Measurements from ENCODE around the gene AAGAB.

The AAGAB gene

DNA sequence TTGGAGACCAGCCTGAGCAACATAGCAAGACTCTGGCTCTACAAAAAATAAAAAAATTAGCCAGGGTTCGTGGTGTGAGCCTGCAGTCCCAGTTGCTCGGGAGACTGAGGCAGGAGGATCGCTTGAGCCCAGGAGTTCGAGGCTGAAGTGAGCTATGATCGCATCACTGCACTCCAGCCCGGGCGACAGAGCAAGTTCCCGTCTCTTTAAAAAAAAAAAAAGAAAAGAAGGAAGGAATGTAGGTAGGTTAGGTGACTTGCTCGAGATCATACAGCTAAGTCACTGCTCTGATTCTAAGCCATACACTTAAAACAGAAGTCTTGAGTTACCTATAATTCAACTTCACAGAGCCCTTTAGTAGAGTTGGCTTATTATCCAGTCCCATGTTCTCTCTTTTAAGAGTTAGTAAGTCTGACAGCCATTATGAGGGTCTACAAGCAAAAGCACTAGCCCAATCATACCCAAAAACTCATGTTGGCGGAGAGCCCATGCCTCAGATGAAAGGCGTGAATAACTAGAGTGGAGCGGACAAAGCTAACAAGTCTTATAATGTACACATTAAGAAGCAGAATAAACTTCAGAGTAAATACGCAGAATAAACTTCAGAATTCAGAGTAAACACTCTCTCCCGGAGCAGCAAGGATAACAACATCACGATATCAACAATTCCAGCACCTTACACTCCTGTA is 768 bp downstream of the AAGAB start:
- in situ Hi-C loops (cut with HindIII; ENCODE audit: low sequenced_read_pairs) = no loop called here

DNA sequence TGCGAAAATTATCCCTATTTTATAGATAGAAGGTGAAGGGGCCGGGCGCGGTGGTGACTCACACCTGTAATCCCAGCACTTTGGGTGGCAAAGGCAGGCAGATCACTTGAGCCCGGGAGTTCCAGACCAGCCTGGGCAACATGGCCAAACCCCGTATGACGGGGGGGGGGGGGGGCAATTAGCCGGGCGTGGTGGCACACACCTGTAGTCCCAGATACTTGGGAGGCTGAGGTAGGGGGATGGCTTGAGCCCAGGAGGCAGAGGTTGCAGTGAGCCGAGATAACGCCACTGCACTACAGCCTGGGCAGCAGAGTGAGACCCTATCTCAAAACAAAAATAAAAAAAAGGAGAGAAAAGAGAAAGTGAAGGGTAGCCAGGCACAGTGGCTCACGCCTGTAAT is 1.4 kb downstream of the AAGAB start:
- in situ Hi-C loops (cut with HindIII; ENCODE audit: low sequenced_read_pairs) = no loop called here

GRCh38 chr15:67251318-67251717 is 3.1 kb downstream of the AAGAB start:
- in situ Hi-C loops (cut with HindIII; ENCODE audit: low sequenced_read_pairs) = no loop called here

DNA sequence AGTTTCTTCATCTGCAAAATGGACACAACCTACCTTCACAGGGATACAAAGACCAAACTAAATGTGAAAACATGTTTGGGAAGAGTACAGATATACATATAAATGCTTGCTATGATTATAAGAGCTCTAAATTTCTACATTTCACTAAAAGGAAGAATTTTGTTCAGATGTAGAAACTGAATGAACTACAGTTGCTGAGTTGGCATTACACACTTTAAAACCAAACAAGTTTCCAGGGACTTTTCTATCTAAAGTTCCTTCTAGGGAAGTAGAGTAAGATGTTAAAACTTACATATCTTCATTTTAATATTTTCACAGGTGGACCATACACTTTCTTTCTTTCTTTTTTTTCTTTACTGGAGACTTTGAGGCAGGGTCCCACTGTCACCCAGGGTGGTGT is 4.6 kb downstream of the AAGAB start:
- in situ Hi-C loops (cut with HindIII; ENCODE audit: low sequenced_read_pairs) = loop anchor here (5.0 kb wide), 1 partner anchor 63 kb away; no protein-coding TSS in a partner anchor

DNA sequence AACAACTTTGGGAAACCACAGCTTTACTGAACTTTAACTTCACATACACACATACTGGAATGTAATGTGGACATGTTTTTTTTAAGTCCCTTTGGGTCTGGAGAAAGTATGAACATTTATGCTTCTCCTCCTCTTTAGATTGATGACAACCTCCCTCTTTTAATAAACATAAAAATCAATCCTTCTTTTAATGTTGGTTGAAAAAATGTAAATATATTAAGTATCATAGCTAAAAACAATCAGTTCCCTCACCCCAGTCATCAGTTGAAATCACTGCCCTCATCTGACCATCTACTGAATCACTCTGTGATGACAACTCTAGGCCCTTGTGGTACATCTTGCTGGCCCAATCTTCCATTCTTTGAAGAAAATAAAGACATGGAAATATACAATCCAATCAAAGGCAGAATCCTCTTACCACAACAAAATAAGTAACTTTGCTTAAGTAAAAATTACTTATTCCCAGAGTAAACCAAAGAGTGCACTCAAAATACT is 6.4 kb downstream of the AAGAB start:
- in situ Hi-C loops (cut with HindIII; ENCODE audit: low sequenced_read_pairs) = loop anchor here (5.0 kb wide), 1 partner anchor 61 kb away; no protein-coding TSS in a partner anchor

DNA sequence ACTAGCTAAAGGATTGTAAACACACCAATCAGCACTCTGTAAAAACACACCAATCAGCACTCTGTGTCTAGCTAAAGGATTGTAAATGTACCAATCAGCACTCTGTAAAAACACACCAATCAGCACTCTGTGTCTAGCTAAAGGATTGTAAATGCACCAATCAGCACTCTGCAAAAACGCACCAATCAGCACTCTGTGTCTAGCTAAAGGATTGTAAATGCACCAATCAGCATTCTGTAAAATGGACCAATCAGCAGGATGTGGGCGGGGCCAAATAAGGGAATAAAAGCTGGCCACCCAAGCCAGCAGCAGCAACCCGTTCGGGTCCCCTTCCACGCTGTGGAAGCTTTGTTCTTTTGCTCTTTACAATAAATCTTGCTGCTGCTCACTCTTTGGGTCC is 7.9 kb downstream of the AAGAB start:
- in situ Hi-C loops (cut with HindIII; ENCODE audit: low sequenced_read_pairs) = loop anchor here (5.0 kb wide), 1 partner anchor 59 kb away; no protein-coding TSS in a partner anchor

- in situ Hi-C loops (cut with HindIII; ENCODE audit: low sequenced_read_pairs) = loop anchor here (5.0 kb wide), 1 partner anchor 58 kb away; no protein-coding TSS in a partner anchor
Measured at GRCh38 chr15:67244971-67245478, 9.4 kb downstream of the AAGAB start.

GRCh38 chr15:67242708-67243111 is 11.8 kb downstream of the AAGAB start:
- in situ Hi-C loops (cut with HindIII; ENCODE audit: low sequenced_read_pairs) = no loop called here

DNA sequence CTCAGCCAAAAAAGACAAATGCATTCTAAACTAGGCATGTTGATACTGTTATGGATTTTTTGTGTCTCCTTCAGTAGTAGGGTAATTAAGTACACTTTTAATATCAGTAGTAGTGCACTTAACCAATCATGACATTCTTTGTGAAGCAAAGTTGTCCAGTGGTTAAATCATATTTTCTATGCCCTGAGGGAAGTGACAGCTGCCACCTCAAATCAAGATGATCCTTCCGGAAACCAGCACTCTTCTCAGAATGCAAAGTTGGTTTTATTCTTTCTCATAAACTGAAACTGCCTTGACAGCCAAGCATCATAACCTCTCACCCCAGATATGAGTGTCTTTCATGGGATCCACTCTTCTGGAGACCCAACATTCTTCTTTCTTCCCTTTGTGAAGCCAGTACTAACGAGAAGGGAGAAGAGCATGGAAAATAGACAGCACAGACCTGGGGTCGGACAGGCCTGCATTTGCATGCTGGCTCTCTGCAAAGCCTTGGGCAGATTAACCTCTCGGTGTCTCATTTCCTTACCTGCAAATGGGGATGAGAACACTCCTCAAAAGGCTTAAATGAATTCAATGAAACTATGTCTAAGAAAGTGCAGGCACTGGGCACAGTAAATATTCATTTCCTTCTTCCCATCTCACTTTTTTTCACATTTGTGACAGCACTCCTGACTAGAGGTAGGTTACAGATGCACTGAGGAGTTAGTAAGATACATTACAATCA is 13.2 kb downstream of the AAGAB start:
- in situ Hi-C loops (cut with HindIII; ENCODE audit: low sequenced_read_pairs) = no loop called here

DNA sequence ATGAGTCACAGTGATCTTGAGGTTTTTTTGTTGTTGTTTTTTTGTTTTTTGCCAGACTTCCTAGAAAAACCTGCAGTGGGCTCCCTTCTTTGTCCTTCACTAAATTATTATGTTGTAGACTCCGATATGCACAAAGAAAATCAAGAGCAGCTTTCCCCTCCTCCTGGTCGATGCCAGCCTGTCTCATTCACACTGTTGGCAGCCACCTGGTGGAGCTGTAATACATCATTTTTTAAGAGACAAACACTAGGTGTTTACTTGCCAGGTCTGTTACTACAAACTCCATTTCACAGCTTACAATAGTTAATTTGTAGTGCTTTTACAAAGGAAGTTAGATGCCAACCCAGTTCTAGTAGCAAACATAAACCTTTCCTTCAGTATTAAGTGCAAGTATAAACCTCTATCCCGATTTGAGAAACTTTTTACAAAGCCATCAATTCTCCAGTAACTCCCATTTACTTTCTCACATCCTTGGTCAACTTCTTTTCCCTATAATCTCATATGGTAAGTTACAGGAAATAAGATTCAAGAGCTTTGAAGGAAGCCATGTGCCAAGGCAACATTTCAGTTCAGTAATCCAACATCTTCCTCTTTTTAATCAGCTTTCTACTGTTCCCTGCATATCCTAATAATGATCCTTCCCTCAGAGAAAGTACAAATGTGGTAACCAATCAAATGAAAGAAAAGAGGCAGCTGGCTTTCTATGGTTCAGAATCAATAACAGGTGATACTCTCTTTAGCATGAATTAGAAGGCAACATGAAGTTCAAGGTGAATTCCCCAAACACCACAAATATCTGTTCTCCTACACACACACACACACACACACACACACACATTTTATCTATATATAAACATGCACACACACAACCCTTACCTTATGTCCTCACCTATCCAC is 14.0 kb downstream of the AAGAB start:
- in situ Hi-C loops (cut with HindIII; ENCODE audit: low sequenced_read_pairs) = no loop called here

GRCh38 chr15:67232591-67232990 is 21.9 kb downstream of the AAGAB start:
- in situ Hi-C loops (cut with HindIII; ENCODE audit: low sequenced_read_pairs) = no loop called here

DNA sequence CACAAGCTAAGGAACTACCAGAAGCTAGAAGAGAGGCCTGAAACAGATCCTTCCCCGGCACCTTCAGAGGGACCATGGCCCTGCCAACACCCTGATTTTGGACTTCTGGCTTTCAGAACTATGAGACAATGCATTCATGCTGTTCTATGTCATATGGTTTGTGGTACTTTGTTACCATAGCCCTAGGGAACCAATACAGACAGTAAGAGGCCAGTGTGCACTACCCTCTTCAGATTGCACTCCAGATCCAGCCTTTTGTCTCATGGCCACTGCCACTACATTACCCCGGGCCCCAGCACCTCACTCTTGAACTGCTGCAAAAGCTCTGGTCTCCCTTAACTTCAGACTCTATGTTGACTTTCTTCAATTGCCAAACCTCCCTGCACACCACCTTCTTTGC is 24.0 kb downstream of the AAGAB start:
- in situ Hi-C loops (cut with HindIII; ENCODE audit: low sequenced_read_pairs) = no loop called here

DNA sequence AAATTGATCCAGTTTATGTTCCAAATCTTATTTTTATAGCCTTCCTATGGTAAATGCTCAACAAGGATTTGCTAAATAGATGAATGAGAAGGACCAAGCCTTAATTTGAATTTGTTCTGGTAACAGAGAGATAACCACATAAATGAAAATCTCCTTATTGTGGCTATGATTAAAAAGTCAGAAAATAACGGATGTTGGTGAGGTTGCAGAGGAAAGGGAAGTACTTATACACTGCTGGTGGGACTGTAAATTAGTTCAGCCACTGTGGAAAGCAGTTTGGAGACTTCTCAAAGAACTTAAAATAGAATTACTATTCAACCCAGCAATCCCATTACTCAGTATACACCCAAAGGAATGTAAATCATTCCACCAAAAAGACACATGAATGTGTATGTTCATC is 26.2 kb downstream of the AAGAB start:
- in situ Hi-C loops (cut with HindIII; ENCODE audit: low sequenced_read_pairs) = no loop called here

DNA sequence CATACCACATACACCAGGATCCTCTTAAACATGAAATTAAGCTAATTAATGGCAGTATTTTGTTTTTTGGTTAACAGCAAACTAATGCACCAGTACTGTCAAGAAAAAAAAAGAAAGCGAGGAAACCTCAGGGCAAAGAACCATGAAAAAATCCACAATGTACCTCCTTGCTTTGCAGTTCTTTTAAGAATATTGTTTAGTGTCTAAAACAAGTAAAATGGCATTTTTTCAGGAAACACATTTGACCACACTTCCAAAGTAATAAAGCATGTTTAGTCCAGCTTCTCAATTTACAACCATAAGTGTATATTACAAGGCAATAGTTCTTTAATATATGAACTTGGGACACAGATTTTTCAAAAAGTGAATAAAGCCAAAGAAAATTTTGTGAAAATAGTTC is 26.6 kb downstream of the AAGAB start:
- in situ Hi-C loops (cut with HindIII; ENCODE audit: low sequenced_read_pairs) = no loop called here

DNA sequence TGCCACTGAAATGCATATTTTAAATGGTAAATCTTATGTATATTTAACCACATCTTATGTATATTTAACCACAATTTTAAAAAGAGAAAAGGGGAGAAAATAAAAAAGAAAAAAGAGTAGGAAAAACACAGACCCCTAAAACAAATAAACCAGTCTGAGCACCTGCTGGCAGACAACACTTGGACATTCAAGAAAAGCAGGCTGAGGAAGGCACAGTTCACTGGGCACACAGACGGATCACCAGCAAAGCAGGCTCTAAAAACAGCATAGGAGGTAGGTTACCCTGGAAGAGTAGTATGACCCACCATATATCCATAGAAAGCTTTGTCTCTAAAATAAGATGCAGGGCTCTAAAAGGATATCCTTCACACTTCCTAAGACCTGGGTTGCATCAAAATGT is 27.0 kb downstream of the AAGAB start:
- in situ Hi-C loops (cut with HindIII; ENCODE audit: low sequenced_read_pairs) = no loop called here

GRCh38 chr15:67225336-67225735 is 29.1 kb downstream of the AAGAB start:
- in situ Hi-C loops (cut with HindIII; ENCODE audit: low sequenced_read_pairs) = no loop called here

GRCh38 chr15:67224889-67225288 is 29.6 kb downstream of the AAGAB start:
- in situ Hi-C loops (cut with HindIII; ENCODE audit: low sequenced_read_pairs) = no loop called here

- in situ Hi-C loops (cut with HindIII; ENCODE audit: low sequenced_read_pairs) = no loop called here
Measured at GRCh38 chr15:67219288-67219687, 35.2 kb downstream of the AAGAB start.

DNA sequence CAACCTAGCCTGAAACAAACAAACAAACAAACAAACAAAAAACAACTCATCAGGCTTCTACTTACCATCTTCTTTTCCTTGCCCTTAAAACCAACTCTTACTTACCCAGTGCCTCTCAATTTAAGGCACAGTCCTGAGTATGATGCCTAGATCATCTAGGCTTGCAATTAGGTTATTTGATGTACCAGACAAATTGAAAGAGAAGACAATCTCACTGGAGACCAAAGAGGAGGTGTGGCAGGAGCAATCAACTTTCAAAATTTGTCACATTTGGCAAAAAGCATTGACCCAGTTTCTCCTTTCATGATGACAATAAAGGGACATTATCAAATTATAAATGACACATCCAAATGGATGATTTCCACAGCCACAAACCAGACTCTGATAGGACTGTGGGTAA is 36.0 kb downstream of the AAGAB start:
- in situ Hi-C loops (cut with HindIII; ENCODE audit: low sequenced_read_pairs) = no loop called here

DNA sequence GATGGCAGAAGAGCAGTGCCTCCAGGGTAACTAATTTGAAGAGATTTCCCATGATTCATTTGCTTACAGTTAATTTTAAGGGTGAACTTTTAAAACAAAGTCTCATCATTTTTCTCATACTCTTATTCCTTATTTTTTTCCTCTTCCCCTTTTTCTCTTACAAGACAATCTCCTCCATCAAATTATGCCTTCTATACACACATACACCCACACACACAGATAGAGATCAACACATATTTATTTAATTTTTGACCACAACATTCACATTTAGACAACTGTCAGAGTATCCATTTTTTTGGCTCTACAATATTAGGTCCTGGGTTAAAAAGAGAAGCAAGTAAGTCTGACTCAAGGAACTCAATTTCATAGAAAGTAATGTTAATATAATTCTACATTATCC is 37.6 kb downstream of the AAGAB start:
- in situ Hi-C loops (cut with HindIII; ENCODE audit: low sequenced_read_pairs) = no loop called here

- in situ Hi-C loops (cut with HindIII; ENCODE audit: low sequenced_read_pairs) = no loop called here
Measured at GRCh38 chr15:67215102-67215501, 39.4 kb downstream of the AAGAB start.

Measured in endothelial cell of hepatic sinusoid (primary cell).